ENCODE results near the gene RTF1.

DNA sequence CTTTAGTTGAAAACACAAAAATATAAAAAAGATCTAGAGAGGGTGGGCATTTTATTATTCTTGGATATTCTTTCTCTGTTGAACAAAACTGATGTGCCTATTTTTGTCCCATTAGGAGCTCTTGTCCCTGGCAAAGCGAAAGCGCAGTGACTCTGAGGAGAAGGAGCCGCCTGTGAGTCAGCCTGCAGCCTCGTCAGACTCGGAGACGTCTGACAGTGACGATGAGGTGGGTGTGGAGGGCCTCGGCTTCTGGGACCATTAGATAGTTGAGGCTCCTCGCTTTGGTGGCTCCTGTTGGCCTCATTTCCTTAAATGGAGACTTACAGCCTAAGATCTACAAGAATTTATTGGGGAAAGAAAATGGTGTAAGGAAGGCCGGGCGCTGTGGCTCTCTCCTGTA, 21.3 kb downstream of the RTF1 start:
- TF ChIP-seq, protein P1, sequence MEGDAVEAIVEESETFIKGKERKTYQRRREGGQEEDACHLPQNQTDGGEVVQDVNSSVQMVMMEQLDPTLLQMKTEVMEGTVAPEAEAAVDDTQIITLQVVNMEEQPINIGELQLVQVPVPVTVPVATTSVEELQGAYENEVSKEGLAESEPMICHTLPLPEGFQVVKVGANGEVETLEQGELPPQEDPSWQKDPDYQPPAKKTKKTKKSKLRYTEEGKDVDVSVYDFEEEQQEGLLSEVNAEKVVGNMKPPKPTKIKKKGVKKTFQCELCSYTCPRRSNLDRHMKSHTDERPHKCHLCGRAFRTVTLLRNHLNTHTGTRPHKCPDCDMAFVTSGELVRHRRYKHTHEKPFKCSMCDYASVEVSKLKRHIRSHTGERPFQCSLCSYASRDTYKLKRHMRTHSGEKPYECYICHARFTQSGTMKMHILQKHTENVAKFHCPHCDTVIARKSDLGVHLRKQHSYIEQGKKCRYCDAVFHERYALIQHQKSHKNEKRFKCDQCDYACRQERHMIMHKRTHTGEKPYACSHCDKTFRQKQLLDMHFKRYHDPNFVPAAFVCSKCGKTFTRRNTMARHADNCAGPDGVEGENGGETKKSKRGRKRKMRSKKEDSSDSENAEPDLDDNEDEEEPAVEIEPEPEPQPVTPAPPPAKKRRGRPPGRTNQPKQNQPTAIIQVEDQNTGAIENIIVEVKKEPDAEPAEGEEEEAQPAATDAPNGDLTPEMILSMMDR (IDR thresholded peaks at IDR 0.05), result no peak
- no peak for TF ChIP-seq POLR2AphosphoS5 (IDR thresholded peaks at IDR 0.05)
- no peak for TF ChIP-seq POLR2A (IDR thresholded peaks at IDR 0.05)
- TF ChIP-seq EP300 (IDR thresholded peaks at IDR 0.05), result no peak
